SK-N-SH (cell line): Measurements from ENCODE around the gene ZNG1F. TPM values are rescaled to one million over a fixed set of nuclear protein-coding genes. Genes with fewer than 3 reads are reported as not detected.
"Not testable (repeated sequence)": the region's sequence is repeated elsewhere in the genome, so short reads cannot be mapped to it uniquely, and the experiment has no call there.

Experiments used
- CTCF ChIA-PET: fragments of 300-600, 350-600 bp; formaldehyde crosslinking; extraction: SDS; loops from one replicate; lab custom pipeline; 2021; lab: Yijun Ruan, JAX
- POLR2A ChIA-PET: fragments of 350-600 bp; sonication (Branson Sonifier 250); formaldehyde crosslinking; extraction: SDS; loops from one replicate; lab custom pipeline; 2020; ENCODE audit warnings: antibody characterized with exemption, inconsistent platforms; lab: Yijun Ruan, JAX
- DNase-seq: peaks from one replicate; pipeline ENCODE4 v3.0.0; 2012
- H2AFZ ChIP-seq: fragments of 200-600 bp; sonication (generic); 2 replicates; pipeline ENCODE4 v1.8.1; 2016; ENCODE audit warnings: antibody characterized with exemption, mild to moderate bottlenecking, low read depth
- H3F3A ChIP-seq: fragments of 200-600 bp; sonication (generic); replicated peaks from 2 replicates; pipeline ENCODE3; 2016; ENCODE audit warnings: antibody characterized with exemption, mild to moderate bottlenecking; ENCODE audit not compliant: insufficient read depth
- H3K27ac ChIP-seq, 2 experiments: fragments of 200-500 bp in 1 of 2; fragments of 200-600 bp in 1 of 2; sonication (Bioruptor generic) in 1 of 2; sonication (generic), shearing (Covaris generic) in 1 of 2; 2 replicates each; pipeline versions ENCODE4 v1.5.1 to v1.6.1; 2014 to 2016; ENCODE audit warnings: low read depth in 2 of 2, inconsistent platforms in 1 of 2, low read length in 1 of 2, mild to moderate bottlenecking in 1 of 2, mixed read lengths in 1 of 2
- H3K27me3 ChIP-seq: fragments of 200-600 bp; sonication (generic), shearing (Covaris generic); 2 replicates; pipeline ENCODE4 v1.6.1; 2016; ENCODE audit warnings: mixed run types; ENCODE audit not compliant: insufficient read depth
- H3K36me3 ChIP-seq, 2 experiments: fragments of 200-500 bp in 1 of 2; fragments of 200-600 bp in 1 of 2; sonication (Bioruptor generic) in 1 of 2; sonication (generic) in 1 of 2; replicated peaks in 1 of 2; 2 replicates each; pipeline versions ENCODE3 to v1.5.1; 2014 to 2016; ENCODE audit warnings: low read length in 1 of 2, mild to moderate bottlenecking in 1 of 2; ENCODE audit not compliant: insufficient read depth in 2 of 2, control insufficient read depth in 1 of 2
- H3K4me1 ChIP-seq, 2 experiments: fragments of 200-500 bp in 1 of 2; fragments of 200-600 bp in 1 of 2; sonication (Bioruptor generic) in 1 of 2; sonication (generic), shearing (Covaris generic) in 1 of 2; 2 replicates each; pipeline versions ENCODE4 v1.5.1 to v1.6.1; 2014 to 2016; ENCODE audit warnings: low read depth in 1 of 2, low read length in 1 of 2, mixed run types in 1 of 2; ENCODE audit not compliant: insufficient read depth in 2 of 2, control insufficient read depth in 1 of 2
- H3K4me2 ChIP-seq: fragments of 200-600 bp; sonication (generic), shearing (Covaris generic); 2 replicates; pipeline ENCODE4 v1.6.1; 2017; ENCODE audit warnings: mixed run types
- H3K4me3 ChIP-seq, 2 experiments: fragments of 200-500 bp in 1 of 2; fragments of 200-600 bp in 1 of 2; sonication (Bioruptor generic) in 1 of 2; sonication (generic), shearing (Covaris generic) in 1 of 2; 2 replicates each; pipeline versions ENCODE4 v1.5.1 to v1.8.1; 2014 to 2016; ENCODE audit warnings: low read depth in 2 of 2, inconsistent platforms in 1 of 2, low read length in 1 of 2, mild to moderate bottlenecking in 1 of 2, mixed read lengths in 1 of 2, moderate library complexity in 1 of 2
- H3K79me2 ChIP-seq: fragments of 200-600 bp; sonication (generic); 2 replicates; pipeline ENCODE4 v1.8.1; 2017; ENCODE audit warnings: mild to moderate bottlenecking; ENCODE audit not compliant: insufficient read depth
- H3K9ac ChIP-seq: fragments of 200-600 bp; sonication (generic); 2 replicates; pipeline ENCODE4 v1.6.1; 2017; ENCODE audit warnings: mixed run types
- H3K9me2 ChIP-seq: fragments of 200-600 bp; sonication (generic); 2 replicates; pipeline ENCODE4 v1.6.1; 2017; ENCODE audit warnings: mixed run types
- H3K9me3 ChIP-seq: fragments of 200-600 bp; sonication (generic); 2 replicates; pipeline ENCODE4 v1.6.1; 2017; ENCODE audit warnings: mixed run types, mild to moderate bottlenecking, moderate library complexity
- H4K20me1 ChIP-seq: fragments of 200-600 bp; sonication (generic); 2 replicates; pipeline ENCODE4 v1.6.1; 2017; ENCODE audit warnings: mild to moderate bottlenecking, mixed run types; ENCODE audit not compliant: insufficient read depth
- WGBS: methylation state at CpG from one replicate; pipeline ENCODE4 v1.1.6; 2017; ENCODE audit warnings: low lambda C conversion rate; 5-methylcytosine and 5-hydroxymethylcytosine counted together
- polyA plus RNA-seq, 3 experiments: library from polyadenylated mRNA; depleted of rRNA; stranded (reverse); fragments of >200 nt; gene quantifications; 2 replicates each; pipeline ENCODE4 v1.2.3, GENCODE V29; 2012

Gene ZNG1F
- polyA plus RNA-seq, 1 of the 3 experiments (the other 2 are of a cell fraction), result 12.5 TPM

- DNase-seq, CTCF ChIA-PET: not testable (repeated sequence)
- 32% methylated on average over 10 of the region's 10 CpGs for WGBS
Measured at GRCh38 chr9:41110913-41111312, 78.2 kb downstream of the ZNG1F start.

GRCh38 chr9:41109253-41109652 is 79.9 kb downstream of the ZNG1F start:
- H3K36me3 ChIP-seq, H3K9me3 ChIP-seq, H2AFZ ChIP-seq, CTCF ChIA-PET, H3K4me3 ChIP-seq, H3K27me3 ChIP-seq, H3K9ac ChIP-seq, H3K4me2 ChIP-seq, H3K27ac ChIP-seq, POLR2A ChIA-PET, H3K9me2 ChIP-seq, H3K4me1 ChIP-seq, H3K79me2 ChIP-seq, H4K20me1 ChIP-seq, H3F3A ChIP-seq, DNase-seq: not testable (repeated sequence)
- WGBS, result 10% methylated on average over 7 of the region's 13 CpGs

More at GRCh38 chr9:41110913-41111312, 78.2 kb downstream of the ZNG1F start:
- H3K4me3 ChIP-seq, H3K27me3 ChIP-seq, H3K27ac ChIP-seq, H2AFZ ChIP-seq, H3K9me3 ChIP-seq, H3K79me2 ChIP-seq, H3K4me2 ChIP-seq, H3K9ac ChIP-seq, H4K20me1 ChIP-seq, H3K9me2 ChIP-seq, H3F3A ChIP-seq, H3K36me3 ChIP-seq, POLR2A ChIA-PET, H3K4me1 ChIP-seq: not testable (repeated sequence)

- H3F3A ChIP-seq, H3K4me3 ChIP-seq, H3K9ac ChIP-seq, H4K20me1 ChIP-seq, POLR2A ChIA-PET, H3K9me3 ChIP-seq, H3K9me2 ChIP-seq, CTCF ChIA-PET, DNase-seq, H3K27ac ChIP-seq, H2AFZ ChIP-seq, H3K4me2 ChIP-seq, H3K4me1 ChIP-seq, H3K79me2 ChIP-seq, H3K27me3 ChIP-seq, H3K36me3 ChIP-seq: not testable (repeated sequence)
- no CpG with 5 or more reads among the region's 22 CpGs for WGBS
Measured at GRCh38 chr9:41108816-41109215, 80.3 kb downstream of the ZNG1F start.

GRCh38 chr9:41106472-41107116 is 82.5 kb downstream of the ZNG1F start:
- H3K9me2 ChIP-seq, H3K36me3 ChIP-seq, DNase-seq, H3F3A ChIP-seq, H3K27ac ChIP-seq, CTCF ChIA-PET, H3K27me3 ChIP-seq, H3K4me1 ChIP-seq, H2AFZ ChIP-seq, H3K9me3 ChIP-seq, H3K9ac ChIP-seq, H4K20me1 ChIP-seq, H3K4me2 ChIP-seq, POLR2A ChIA-PET, H3K79me2 ChIP-seq, H3K4me3 ChIP-seq: not testable (repeated sequence)
- 5% methylated on average over 13 of the region's 34 CpGs for WGBS

- H3F3A ChIP-seq, CTCF ChIA-PET, H3K27me3 ChIP-seq, H3K79me2 ChIP-seq, H3K4me1 ChIP-seq, H3K36me3 ChIP-seq, H3K9me3 ChIP-seq, H3K27ac ChIP-seq, H3K9me2 ChIP-seq, H4K20me1 ChIP-seq, DNase-seq, H3K9ac ChIP-seq, H3K4me2 ChIP-seq, H2AFZ ChIP-seq, POLR2A ChIA-PET, H3K4me3 ChIP-seq: not testable (repeated sequence)
- 18% methylated on average over 8 of the region's 13 CpGs for WGBS
Measured at GRCh38 chr9:41105557-41106253, 83.4 kb downstream of the ZNG1F start.

GRCh38 chr9:41104542-41104941 is 84.6 kb downstream of the ZNG1F start:
- 26% methylated on average over 2 of the region's 19 CpGs for WGBS
- CTCF ChIA-PET, H3K4me3 ChIP-seq, H3K9me2 ChIP-seq, H3K4me2 ChIP-seq, H3K79me2 ChIP-seq, DNase-seq, H3K27me3 ChIP-seq, H3K36me3 ChIP-seq, H2AFZ ChIP-seq, H4K20me1 ChIP-seq, POLR2A ChIA-PET, H3K9ac ChIP-seq, H3K9me3 ChIP-seq, H3K4me1 ChIP-seq, H3F3A ChIP-seq, H3K27ac ChIP-seq: not testable (repeated sequence)
